HG02610 (cell line): ENCODE data around the gene SLC22A31.

Experiments
- ATAC-seq: cut with Tn5 transposase; IDR thresholded peaks from one replicate; pipeline ENCODE4 v1.9.1; 2021; ENCODE audit warnings: mild to moderate bottlenecking, moderate library complexity; ENCODE audit not compliant: unreplicated experiment

The SLC22A31 gene

DNA sequence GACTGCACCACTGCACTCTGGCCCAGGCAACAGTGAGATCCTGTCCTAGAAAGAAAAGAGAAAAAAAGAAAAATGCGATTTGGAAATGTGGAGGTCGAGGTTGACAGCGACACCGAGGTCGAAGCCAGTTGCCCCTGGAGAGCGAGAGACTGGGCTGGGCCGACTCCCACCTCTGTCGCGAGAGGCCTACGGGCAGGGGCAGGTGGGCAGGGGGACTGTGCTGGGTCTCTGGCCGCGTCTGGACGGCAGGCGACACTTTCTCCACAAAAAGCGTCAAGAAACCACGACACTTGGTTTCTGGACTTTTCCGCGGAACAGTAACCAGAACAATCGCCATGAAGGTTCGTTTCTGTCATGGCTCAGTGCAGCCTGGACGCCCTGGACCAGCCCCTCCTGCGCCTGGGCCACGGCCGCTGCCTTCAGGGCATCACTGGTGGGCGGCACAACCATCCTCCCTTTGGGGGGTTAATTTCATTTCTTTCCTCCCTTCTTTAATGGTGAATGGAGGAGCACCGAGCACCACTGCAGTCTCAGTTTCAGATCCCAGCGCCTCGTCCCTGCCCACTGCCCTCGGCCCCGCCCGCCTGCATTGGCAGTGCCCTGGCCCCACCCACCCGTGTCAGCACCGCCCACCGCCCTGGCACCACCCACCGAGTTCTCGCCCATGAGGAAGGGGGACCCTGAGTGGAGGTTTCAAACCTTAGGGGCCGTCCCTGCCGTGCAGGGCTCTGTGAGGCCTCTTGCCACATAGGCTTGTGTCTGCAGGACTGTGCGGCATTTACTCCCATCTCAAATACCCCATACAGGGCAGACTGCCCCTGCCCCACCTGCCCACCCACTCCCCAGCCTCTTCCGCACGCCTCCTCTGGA lies 47.3 kb downstream of the SLC22A31 start:
- ATAC-seq: no peak

DNA sequence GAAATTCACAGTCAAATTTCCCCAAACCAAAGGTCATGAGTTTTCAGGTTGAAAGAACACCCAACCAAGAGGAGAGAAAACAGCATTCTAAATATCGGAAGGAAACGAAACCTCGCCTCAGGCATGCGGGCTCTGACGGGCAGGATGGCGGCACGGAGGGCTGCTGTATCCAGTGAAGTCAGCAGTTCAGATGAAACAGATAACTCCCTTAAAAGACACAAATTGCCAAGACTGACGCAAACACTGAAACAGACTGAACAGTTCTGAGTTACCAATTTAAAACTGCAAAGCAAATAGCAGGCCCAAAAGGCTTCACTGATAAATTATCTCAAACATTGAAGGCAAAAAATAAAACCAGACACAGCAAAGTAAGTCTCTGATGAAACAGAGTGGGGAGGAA lies 49.4 kb downstream of the SLC22A31 start:
- ATAC-seq: no peak

DNA sequence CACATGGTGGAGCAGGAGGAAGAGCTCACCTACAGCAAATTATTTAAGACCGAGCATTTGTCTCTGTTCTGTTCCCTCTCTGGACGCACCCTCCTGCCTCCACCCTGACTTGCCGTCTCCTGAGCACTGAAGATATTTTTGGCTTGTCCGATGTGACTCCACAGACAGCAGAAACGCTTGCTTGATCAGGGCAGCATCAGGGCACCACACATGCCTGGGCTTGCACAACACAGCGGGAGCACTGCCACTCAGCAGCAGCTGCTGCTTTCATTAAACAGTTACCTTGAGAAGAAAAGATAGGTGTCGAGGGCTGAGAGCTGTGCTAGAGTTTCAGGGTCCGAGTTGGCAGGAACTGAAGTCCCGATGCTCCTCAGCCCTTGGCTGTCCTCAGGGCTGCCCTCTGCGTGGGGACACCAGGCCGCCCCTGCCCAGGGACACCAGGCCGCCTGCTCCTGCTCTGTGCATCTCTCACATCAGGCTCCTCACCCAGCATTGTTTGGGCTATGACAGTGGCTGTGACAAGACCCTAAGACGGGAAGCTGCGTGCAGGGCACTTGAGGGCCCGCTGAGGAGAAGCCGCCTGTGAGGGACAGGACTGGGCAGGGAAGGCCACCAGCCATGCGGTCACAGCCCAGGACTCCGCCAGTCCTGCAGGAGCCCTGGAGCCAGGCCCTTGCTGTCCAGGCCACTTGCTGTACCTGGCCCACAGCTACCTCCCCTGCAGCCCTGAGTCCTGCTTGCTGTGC lies 50.1 kb downstream of the SLC22A31 start:
- no peak for ATAC-seq

DNA sequence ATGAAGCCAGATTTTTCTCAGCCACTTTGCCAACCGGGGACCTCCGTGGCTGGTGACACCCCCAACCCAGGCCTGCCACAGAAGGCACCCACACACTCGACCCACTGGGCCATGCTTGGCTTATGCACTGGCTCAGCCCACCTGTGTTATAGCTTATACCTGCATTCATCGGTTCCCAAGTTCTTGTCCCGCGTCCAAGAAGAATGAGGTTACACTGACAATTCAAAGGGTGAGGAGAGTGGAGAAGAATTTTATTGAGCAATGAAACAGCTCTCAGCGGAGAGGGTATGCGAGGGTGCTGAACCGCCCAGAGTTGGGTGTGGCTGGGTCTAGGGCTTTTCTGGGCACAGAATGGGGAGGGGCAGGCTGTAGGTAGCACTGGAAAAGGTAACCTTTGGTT lies 51.0 kb downstream of the SLC22A31 start:
- no peak for ATAC-seq

GRCh38 chr16:89147085-89147817 lies 53.1 kb downstream of the SLC22A31 start:
- no peak for ATAC-seq

DNA sequence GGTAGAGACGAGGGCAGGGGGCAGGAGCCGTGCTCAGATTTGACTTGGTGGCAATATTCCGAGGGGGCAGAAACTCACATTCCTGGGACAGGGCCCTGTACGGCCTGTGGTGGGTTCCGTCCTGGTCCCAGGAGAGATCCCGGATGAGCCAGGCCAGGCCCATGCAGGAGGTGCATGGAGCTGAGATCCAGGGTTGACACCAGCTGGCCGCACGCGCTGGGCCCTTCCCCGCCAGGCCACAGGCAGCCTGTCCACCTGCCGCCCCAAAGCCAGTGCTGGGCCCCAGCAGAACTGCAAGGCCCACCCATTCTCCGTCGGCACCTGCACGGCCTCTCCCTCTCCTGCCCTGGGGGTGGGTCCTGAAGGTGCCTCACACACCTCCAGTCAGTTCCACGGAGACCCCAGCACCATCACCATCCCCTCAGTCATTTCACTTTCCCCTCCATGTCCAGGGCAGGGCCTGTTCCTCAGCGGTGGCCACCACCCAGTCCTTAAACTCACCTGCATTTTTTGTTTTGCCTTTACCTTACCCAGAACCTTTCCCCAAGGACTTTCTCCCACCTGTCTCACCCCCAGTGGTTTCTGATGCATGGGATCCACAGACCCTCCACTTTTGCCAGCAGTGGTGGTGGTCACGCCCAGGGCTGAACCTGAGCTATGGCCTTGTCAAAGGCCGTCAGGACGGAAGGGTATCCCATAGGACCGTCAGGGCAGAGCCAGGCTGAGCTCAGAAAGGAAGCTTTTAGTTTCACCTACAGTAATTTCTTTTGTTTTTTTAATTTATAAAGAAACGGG lies 53.9 kb downstream of the SLC22A31 start:
- no peak for ATAC-seq
